Aortic smooth muscle cell (primary cell): ENCODE results near the gene WNT3. TPM values are rescaled to one million over a fixed set of nuclear protein-coding genes. Genes with fewer than 3 reads are reported as not detected.

Source experiments
- total RNA-seq: library from RNA; depleted of rRNA; stranded (reverse); fragments of >200 nt; gene quantifications from 2 replicates; pipeline ENCODE4 v1.2.3, GENCODE V29; 2014

The WNT3 gene, protein sequence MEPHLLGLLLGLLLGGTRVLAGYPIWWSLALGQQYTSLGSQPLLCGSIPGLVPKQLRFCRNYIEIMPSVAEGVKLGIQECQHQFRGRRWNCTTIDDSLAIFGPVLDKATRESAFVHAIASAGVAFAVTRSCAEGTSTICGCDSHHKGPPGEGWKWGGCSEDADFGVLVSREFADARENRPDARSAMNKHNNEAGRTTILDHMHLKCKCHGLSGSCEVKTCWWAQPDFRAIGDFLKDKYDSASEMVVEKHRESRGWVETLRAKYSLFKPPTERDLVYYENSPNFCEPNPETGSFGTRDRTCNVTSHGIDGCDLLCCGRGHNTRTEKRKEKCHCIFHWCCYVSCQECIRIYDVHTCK
- total RNA-seq: 0.44 and 0.66 TPM in 2 replicates

GRCh38 chr17:46818316-46818928 lies at the start of gene WNT3:
WNT3 (minus strand) TSS chr17:46818692; CDS start chr17:46818597, 95 bp downstream.

DNA sequence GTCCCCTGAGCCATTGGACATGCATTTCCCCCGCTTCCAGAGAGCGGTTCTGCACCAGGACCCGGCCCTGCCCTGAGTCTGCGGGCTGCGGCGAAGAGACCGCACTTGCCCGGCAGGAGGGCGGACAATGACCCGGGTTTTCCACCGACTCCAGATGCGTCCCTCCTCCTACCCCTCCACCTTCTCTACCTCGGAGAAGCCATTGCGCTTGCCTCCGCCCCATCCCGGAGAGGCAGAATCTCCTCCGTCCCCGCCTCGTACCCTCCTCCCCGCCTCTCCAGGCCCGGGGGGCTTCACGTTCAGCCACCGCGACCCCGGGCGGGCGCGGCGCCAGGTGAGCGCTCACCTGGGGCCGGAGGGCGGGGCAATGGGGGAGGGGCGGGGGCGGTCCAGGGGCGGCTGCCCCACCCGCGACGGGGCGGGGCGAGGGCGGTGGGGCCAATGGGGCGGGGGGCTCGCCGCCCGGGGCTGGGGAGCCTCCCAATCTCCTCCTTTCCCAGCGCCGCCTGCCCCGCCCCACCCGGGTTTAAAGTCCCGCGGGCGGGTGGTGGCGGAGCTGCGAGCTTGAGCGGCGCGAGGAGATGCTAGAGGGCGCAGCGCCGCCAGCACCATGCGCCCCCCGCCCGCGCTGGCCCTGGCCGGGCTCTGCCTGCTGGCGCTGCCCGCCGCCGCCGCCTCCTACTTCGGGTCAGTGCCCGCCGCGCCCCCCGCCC lies 32.7 kb upstream of the WNT3 start, which contains the start of gene WNT9B:
Gene WNT9B, plus strand, starts transcription at position 555 of the 713 bp plus-strand sequence. Its CDS starts 56 bp downstream, at position 611.

Other genes starting within 250 kb of the WNT3 start
- gene ARL17A, start 239.0 kb downstream of the WNT3 start, total RNA-seq: 1.5 and 2.4 TPM in 2 replicates
- gene NSF, start 228.0 kb downstream of the WNT3 start, total RNA-seq: 46.8 and 47.6 TPM in 2 replicates
- gene WNT9B, start 32.9 kb upstream of the WNT3 start, total RNA-seq: 0.13 TPM in 1 of 2 replicates, not detected in the other
- gene GOSR2, start 104.5 kb upstream of the WNT3 start, total RNA-seq: 51.3 and 56.4 TPM in 2 replicates
- gene RPRML, start 160.6 kb upstream of the WNT3 start, total RNA-seq: not detected in 2 replicates